HG02852 (cell line): ENCODE results near the gene ACVR2B.
"Not testable (repeated sequence)": the region's sequence is repeated elsewhere in the genome, so short reads cannot be mapped to it uniquely, and the experiment has no call there.

Experiments used
- ATAC-seq: cut with Tn5 transposase; IDR thresholded peaks from one replicate; pipeline ENCODE4 v1.9.1; 2021; ENCODE audit warnings: mild to moderate bottlenecking, moderate library complexity; ENCODE audit not compliant: unreplicated experiment

Gene ACVR2B

DNA sequence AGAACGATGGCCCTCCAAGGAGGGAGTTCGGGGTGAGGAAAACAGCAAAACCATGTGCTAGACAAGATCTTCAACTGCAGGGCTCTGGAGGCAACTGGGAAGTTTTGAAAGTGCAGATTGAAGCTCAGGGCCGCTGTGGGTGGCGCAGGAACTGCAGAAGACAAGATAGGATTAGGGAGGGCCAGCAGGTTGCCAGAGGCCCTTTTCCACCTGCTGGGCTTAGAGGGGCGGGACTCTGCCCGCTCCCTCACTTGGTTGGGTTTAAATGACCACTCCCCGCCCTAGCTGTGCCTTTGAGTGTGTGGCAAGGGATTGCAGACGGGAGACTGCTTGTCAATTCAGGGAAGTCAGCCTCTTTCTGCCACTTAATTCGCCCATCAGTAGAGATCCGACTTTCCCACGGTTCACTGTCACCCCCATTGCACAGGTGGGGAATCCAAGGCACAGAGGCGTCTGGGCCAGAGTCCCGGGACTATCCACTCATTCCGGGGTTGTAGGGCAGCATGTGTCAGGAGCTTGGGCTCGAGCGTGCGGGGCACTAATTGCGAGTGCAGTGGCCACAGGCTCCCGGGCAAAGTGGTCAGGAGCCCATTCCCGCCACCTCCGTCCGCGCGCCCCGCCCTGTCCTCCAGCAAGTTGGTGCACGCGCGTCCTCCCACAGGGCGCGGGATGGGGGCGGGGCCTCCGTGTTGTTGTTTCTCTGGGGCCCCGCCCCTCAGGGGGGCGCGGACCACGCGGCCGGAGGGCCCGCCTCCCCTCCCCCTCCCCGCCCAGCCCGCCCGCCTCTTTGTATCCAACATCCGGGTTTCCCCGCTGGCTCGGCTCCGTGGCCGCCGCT is at the start of gene ACVR2B:
ACVR2B (plus strand) TSS at position 816 of the 838 bp plus-strand sequence. CDS start 433 bp downstream, outside the sequence.
- peak; percentile 61 for ATAC-seq

DNA sequence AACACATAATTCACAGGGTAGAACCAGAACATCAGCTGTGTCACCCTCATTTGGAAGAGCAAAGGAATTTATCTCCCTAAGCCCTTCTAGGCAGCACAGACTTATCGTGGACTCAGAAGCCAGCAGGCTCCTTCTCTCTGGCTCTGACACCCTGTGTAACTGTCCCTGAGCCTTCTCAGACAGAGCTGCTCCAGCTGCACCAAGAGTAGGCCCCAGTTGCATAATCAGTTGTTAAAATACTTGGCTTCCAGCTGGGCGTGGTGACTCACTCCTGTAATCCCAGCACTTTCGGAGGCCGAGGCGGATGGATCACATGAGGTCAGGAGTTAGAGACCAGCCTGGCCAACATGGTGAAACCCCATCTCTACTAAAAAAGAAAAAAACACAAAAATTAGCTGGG is 49.4 kb upstream of the ACVR2B start:
- ATAC-seq, result no peak

DNA sequence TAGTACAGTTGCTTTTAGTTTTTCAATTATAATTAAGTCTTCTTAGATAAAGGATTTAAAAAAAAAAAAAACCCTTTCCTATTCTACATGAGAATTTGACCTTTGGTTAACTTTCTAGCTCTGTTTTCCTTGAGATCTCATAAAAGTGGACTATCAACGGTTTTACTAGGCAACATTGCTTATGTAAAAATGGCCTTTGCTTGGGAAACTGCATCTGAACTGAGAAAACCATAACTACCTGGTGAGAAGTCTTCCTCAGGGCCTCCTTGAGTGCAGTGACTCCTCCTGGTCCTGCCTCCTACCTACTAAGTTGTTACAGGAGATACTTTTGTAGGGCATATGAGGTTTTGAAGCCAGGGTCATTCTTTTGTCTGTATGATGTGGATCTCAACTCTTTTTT is 42.1 kb upstream of the ACVR2B start:
- no peak for ATAC-seq

DNA sequence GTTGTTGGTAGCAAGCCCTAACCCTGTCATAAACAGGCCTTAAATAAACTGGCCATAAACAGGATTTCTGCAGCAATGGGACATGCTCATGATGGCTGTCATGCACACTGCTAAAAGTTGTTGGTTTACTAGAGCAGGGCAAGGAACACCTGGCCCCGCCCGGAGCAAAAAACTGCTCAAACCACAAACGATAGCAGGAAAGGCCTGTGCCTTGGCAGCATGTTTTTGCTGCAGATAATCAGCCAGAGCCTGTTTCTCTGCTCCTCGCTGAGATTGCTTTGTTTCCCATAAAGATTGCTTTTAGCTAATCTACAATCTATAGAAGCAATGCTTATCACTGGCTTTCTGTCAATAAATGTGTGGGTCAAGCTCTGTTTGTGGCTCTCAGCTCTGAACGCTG is 32.9 kb upstream of the ACVR2B start:
- not testable (repeated sequence) for ATAC-seq

DNA sequence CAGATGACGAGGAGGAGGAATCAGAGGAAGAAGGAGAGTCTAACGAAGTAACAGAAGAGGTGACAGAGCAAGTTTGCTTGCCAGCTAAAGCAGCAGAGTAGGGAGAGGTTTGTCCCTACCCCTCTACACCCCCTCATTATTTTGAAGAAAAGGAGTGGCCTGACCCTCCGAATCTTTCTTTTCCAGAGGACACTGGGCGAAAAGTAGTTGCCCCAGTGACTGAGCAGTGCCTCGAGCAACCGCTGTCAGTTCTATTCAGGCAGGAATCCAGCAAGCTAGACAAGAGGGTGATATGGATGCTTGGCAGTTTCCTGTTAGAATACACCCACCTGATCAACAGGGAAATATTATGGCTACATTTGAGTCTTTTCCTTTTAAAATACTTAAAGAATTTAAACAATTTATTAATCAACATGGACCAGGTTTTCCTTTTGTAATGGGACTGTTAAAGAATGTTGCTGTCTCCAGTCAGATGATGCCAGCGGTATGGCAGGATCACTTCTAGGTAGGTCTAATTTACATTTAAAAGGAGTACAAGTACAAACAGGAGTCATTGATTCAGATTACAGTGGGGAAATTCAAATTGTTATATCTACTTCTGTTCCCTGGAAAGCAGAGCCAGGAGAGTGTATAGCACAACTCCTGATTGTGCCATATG is 31.9 kb upstream of the ACVR2B start:
- ATAC-seq, result no peak

DNA sequence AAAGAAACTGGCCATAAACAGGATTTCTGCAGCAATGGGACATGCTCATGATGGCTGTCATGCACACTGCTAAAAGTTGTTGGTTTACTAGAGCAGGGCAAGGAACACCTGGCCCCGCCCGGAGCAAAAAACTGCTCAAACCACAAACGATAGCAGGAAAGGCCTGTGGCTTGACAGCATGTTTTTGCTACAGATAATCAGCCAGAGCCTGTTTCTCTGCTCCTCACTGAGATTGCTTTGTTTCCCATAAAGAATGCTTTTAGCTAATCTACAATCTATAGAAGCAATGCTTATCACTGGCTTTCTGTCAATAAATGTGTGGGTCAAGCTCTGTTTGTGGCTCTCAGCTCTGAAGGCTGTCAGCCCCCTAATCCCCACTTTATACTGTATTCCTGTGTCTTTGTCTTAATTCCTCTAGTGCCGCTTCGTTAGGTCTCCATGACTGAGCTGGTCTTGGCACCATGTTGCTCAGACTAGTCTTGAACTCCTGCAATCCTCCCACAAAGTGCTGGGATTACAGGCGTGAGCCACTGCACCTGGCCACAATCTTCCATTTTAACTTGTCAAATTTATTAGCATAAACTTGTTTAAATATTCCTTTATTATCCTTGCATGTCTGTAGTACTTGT is 26.8 kb upstream of the ACVR2B start:
- not testable (repeated sequence) for ATAC-seq

DNA sequence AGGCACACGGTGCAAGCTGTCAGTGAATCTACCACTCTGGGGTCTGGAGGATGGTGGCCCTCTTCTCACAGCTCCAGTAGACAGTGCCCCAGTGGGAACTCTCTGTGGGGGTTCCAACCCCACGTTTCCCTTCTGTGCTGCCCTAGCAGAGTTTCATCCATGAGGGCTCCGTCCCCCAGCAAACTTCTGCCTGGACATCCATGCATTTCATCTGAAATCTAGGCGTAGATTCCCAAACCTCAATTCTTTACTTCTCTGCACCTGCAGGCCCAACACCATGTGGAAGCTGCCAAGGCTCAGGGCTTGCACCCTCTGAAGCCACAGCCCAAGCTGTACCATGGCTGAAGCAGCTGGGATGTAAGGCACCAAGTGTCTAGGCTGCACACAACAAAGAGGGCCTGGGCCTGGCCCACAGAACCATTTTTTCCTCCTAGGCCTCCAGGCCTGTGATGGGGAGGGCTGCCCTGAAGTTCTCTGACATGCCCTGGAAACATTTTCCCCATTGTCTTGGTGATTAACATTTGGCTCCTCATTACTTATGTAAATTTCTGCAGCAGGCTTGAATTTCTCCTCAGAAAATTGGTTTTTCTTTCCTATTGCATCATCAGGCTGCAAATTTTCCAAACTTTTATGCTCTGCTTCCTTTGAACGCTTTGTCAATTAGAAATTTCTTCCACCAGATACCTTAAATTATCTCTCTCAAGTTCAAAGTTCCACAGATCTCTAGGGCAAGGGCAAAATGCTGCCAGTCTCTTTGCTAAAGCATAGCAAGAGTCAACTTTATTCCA is 20.6 kb upstream of the ACVR2B start:
- not testable (repeated sequence) for ATAC-seq

DNA sequence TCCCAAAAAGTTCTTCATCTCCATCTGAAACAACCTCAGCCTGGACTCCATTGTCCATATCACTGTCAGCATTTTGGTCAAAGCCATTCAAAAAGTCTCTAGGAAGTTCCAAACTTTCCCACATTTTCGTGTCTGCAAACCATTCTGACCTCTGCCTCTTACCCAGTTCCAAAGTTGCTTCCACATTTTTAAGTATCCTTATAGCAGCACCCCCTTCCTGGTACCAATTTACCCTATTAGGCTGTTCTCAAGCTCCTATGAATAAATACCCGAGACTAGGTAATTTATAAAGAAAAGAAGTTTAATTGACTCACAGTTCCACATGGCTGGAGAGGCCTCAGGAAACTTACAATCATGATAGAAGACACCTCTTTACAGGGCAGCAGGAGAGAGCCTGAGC is 20.0 kb upstream of the ACVR2B start:
- not testable (repeated sequence) for ATAC-seq

DNA sequence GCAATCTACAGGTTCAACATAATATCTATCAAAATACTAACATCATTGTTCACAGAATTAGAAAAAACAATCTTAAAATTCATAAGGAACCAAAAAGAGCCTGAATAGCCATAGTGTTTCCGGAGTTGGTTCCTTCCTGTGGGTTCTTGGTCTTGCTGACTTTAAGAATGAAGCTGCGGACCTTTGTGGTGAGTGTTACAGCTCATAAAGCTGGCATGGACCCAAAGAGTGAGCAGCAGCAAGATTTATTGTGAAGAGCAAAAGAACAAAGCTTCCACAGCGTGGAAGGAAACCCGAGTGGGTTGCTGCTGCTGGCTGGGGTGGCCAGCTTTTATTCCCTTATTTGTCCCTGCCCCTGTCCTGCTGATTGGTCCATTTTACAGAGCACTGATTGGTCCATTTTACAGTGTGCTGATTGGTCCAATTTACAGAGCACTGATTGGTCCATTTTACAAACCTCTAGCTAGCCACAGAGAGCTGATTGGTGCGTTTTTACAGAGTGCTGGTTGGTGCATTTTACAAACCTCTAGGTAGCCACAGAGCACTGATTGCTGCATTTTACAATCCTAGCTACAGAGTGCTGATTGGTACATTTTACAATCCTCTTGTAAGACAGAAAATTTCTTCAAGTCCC is 15.1 kb upstream of the ACVR2B start:
- ATAC-seq, result not testable (repeated sequence)

DNA sequence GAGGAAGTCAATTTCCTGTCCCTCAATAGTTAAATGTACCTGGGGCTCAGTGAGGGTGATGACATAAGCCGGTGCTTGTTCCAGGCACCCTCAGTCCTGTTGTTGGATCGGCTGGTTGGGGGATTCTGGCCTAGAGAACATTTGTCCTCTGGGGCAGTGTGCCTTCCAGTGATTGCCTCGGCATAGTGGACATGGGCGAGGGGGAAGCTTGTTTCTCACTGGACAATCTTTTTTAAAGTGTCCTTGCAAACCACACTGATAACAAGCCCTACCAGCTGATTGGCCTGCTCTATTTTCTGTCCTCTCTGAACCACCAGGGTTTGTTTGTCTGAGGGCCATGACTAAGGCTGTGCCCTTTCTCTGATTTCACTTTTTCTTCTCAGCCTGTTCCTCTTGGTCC is 10.5 kb upstream of the ACVR2B start:
- not testable (repeated sequence) for ATAC-seq

DNA sequence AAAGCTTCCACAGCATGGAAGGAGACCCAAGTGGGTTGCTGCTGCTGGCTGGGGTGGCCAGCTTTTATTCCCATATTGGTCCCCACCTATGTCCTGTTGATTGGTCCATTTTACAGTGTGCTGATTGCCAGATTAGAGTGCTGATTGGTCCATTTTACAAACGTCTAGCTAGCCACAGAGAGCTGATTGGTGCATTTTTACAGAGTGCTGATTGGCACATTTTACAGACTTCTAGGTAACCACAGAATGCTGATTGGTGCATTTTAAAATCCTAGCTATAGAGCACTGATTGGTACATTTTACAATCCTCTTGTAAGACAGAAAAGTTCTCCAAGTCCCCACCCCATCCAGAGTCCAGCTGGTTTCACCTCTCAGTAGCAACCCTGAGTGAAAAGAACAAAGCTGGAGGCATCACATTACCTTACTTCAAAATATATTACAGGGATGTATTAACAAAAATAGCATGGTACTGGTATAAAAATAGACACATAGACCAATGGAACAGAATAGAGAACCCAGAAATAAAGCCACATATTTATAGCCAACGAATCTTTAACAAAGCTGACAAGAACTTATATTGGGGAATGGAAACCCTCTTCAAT is 7.5 kb upstream of the ACVR2B start:
- no peak for ATAC-seq

DNA sequence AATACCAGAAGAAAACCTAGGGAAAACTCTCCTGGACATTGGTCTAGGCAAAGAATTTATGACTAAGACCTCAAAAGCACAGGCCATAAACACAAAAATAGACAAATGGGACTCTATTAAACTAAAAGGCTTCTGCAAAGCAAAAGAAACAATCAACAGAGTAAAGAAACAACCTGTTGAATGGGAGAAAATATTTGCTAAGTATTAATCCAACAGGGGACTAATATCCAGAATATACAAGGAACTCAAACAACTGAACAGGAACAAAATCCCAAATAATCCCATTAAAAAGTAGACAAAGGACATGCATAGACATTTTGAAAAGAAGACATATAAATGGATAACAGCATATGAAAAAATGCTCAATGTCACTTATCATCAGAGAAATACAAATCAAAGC is 6.9 kb upstream of the ACVR2B start:
- no peak for ATAC-seq

DNA sequence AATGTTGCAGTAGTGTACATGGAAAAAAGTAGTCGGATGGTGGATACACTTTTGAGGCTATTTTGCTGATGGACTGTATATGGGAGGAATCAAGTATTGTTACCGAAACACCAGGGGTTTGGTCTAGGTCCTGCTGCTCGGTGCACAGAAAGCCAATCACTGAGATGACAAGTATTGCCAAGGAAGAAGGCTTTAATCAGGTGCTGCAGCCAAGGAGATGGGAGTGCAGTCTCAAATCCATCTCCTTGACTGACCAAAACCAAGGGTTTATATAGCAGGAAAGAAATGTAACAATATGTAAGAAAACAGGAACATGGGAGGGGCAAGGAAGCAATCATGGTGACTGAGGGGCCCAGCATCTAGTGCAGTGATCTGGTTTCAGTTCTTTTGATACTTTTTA is 2.8 kb upstream of the ACVR2B start:
- ATAC-seq, result no peak

DNA sequence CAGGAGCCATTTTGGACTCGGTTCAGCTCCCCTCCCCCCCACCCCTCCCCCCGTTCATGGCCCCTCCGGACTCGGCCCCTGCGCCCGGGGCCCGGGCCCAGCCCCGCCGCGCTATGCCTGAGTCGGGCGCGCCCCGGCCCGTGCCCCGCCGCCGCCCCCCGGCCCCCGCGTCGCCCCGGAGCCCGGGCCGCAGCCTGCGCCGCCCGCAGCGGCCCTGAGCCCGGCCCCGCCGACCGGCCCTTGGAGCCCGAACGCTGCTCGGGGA is 155 bp downstream of the ACVR2B start:
- ATAC-seq, result no peak

DNA sequence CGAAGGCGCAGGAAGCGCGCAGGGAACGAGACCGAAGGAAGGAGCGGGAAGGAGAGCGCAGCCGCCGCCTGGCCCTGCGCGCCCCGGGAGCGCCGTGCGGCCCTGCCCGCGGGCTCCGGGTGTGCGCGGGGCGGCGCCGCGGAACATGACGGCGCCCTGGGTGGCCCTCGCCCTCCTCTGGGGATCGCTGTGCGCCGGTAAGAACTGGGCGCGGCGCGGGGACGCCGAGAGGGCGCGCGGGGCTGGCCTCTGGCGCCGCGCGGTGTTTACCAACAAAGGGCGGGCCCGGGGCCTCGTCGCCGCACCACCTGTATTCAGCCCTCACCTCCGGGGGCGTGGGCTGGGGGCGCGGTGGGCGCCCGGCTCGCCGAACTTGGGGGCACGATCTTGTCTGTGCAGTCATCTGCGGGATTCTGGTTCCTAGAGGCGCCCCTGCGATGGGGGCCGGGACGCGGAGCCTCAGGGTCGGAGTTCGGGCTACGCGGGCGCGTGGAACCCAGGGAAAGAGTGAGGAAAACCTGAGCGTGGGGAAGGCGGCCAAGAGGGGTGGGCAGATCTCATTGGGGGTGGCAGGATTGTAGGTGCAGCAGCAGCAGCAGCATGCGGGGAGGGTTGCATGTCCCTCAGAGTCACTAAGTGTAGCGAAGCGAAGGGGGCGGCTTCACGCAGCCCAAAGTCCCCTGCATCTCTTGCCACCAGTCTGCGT is 641 bp downstream of the ACVR2B start:
- peak; percentile 35 for ATAC-seq

DNA sequence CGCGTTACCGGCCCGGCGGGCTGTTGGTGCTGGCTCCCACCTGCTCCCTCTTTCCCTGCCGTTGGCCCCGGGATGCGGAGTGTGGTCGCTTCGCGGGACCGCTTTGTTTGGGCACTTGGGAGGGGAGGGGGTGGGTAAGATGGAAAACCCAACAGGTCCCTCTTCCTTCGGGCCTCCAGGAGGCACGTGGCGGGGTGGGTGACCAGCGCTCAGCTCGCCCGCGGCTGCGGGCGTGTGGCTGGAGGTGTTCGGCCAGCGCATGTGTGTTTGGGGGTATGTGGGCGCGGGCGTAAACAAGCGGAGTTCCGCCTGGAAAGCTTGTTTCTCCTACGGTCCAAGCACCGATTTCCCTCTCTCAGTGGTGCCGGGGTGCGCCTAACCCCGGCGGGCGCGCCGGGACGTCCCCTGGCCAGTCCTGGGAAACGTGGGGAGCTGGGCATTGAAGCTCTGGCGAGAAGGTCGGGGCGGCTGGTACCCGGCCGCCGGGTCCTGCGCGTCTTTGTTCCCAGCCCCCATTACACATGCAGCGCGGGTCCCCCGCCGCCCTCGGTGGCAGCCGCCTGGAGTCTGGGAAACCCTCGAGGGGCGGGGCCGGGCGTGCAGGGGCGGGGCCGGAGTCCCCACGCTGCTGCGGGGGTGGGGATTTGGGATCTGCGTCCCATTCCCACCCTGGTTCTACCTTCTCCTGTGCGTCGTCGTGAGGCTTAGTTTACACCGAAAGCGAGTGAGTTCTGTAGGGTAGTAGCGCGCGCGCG is 1.4 kb downstream of the ACVR2B start:
- ATAC-seq, result peak; percentile 32

DNA sequence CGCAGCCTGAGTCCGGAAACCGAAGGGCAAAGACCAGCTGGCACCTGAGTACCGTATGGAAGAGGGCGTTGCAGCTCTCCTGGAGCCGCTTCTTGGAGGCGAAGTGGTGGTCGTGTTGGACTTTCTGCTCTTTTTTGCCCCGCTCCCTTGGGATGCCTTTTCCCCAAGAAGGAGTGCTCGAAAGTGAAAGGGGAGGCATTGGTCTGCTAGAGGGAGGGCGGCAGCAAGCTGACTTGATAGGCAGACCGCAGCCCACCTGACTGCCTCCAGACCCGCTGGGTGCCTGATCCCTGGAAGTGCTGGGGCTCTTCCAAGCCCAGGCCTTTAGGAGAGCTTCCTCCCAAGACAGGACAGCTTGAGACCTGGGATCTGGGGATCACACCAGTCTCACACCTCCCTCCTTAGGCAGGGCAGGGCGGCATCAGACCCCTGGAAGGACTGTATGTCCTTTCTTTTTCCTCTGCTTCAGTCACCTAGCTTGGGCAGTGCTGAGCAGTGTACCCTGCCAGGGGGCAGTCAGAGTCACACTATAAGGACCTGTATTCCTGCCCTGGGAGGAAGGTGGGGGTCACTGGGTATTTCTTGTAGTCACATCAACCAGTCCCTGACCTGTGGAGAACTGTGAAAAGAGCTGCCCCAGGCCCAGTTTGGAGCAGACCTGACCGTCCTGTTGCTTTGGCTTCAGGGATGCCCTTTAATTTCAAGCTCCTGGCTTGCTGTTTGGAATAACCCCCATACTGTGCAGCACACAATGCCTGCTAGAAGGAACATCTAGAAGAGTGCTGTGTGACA is 2.1 kb downstream of the ACVR2B start:
- peak; percentile 14 for ATAC-seq
